Hepatocyte (in vitro differentiated cells): ENCODE data around the gene CHCT1.

Source experiments
- CTCF ChIP-seq: fragments of 200-600 bp; sonication (generic); IDR thresholded peaks from 2 replicates; pipeline ENCODE4 v1.5.1; 2016; ENCODE audit warnings: antibody characterized with exemption, mild to moderate bottlenecking; ENCODE audit not compliant: poor library complexity
- EZH2 ChIP-seq: fragments of 200-600 bp; sonication (generic); IDR thresholded peaks from 2 replicates; pipeline ENCODE4 v1.6.1; 2016; ENCODE audit warnings: antibody characterized with exemption, mild to moderate bottlenecking, borderline replicate concordance

GRCh38 chr17:60387666-60388065 is 34.6 kb upstream of the CHCT1 start:
- no peak for TF ChIP-seq CTCF
- no peak for TF ChIP-seq EZH2
